HG02571 (cell line): Measurements from ENCODE around the gene PDE8B.

Experiments
- ATAC-seq: cut with Tn5 transposase; IDR thresholded peaks from one replicate; pipeline ENCODE4 v1.9.1; 2021; ENCODE audit warnings: mild to moderate bottlenecking, moderate library complexity; ENCODE audit not compliant: unreplicated experiment

PDE8B gene

GRCh38 chr5:77210091-77210963, at the start of gene PDE8B:
Gene PDE8B (plus strand): TSS chr5:77210680. CDS start chr5:77210926, 246 bp downstream.
- ATAC-seq = no peak

- ATAC-seq = no peak
Measured at GRCh38 chr5:77163453-77163852, 47.0 kb upstream of the PDE8B start.

- ATAC-seq = no peak
Measured at GRCh38 chr5:77167063-77167462, 43.4 kb upstream of the PDE8B start.

GRCh38 chr5:77167695-77168121, 42.8 kb upstream of the PDE8B start:
- ATAC-seq = no peak

- ATAC-seq = no peak
Measured at GRCh38 chr5:77168161-77168878, 42.2 kb upstream of the PDE8B start.

- no peak for ATAC-seq
Measured at GRCh38 chr5:77168879-77169244, 41.6 kb upstream of the PDE8B start.

- no peak for ATAC-seq
Measured at GRCh38 chr5:77170196-77170890, 40.1 kb upstream of the PDE8B start.

GRCh38 chr5:77171141-77171910, 39.2 kb upstream of the PDE8B start:
- no peak for ATAC-seq

- no peak for ATAC-seq
Measured at GRCh38 chr5:77172713-77173328, 37.7 kb upstream of the PDE8B start.

- ATAC-seq = no peak
Measured at GRCh38 chr5:77174526-77174925, 36.0 kb upstream of the PDE8B start.

GRCh38 chr5:77175231-77175630, 35.2 kb upstream of the PDE8B start:
- ATAC-seq = no peak

GRCh38 chr5:77176429-77176828, 34.1 kb upstream of the PDE8B start:
- no peak for ATAC-seq

GRCh38 chr5:77177576-77177975, 32.9 kb upstream of the PDE8B start:
- no peak for ATAC-seq

GRCh38 chr5:77180167-77181081, 30.1 kb upstream of the PDE8B start:
- ATAC-seq = no peak

- no peak for ATAC-seq
Measured at GRCh38 chr5:77181173-77181572, 29.3 kb upstream of the PDE8B start.

GRCh38 chr5:77181596-77182304, 28.7 kb upstream of the PDE8B start:
- ATAC-seq = no peak

GRCh38 chr5:77182367-77182766, 28.1 kb upstream of the PDE8B start:
- ATAC-seq = no peak

GRCh38 chr5:77186652-77187370, 23.7 kb upstream of the PDE8B start:
- no peak for ATAC-seq
